OCI-LY3 (cell line): ENCODE data around the gene CD4.

ENCODE experiments used
- H2AFZ ChIP-seq: fragments of 200-600, 300-600 bp; shearing (Covaris generic); 2 replicates; pipeline ENCODE4 v1.6.0; 2014; ENCODE audit warnings: antibody characterized with exemption, low read depth, low read length
- H3K27ac ChIP-seq: fragments of 200-600, 300-600 bp; sonication (generic); 2 replicates; pipeline ENCODE4 v1.5.1; 2014; ENCODE audit warnings: mild to moderate bottlenecking, low read length, moderate library complexity, mixed read lengths
- H3K27me3 ChIP-seq: fragments of 200-600, 300-600 bp; sonication (generic); 2 replicates; pipeline ENCODE4 v1.6.1; 2014; ENCODE audit warnings: low read depth, low read length, mixed read lengths
- H3K36me3 ChIP-seq: fragments of 200-600, 300-600 bp; sonication (generic); replicated peaks from 2 replicates; pipeline ENCODE3; 2014; ENCODE audit warnings: low read depth, low read length, mixed read lengths
- H3K4me1 ChIP-seq: fragments of 300-600, 200-600 bp; sonication (generic); 2 replicates; pipeline ENCODE4 v1.6.1; 2014; ENCODE audit warnings: low read length, mixed read lengths
- H3K4me2 ChIP-seq: fragments of 200-600, 300-600 bp; sonication (generic); 2 replicates; pipeline ENCODE4 v1.6.1; 2014; ENCODE audit warnings: low read length, mixed read lengths
- H3K4me3 ChIP-seq: fragments of 300-600, 200-600 bp; sonication (generic); 2 replicates; pipeline ENCODE4 v1.5.1; 2014; ENCODE audit warnings: antibody characterized with exemption, mild to moderate bottlenecking, low read length, moderate library complexity
- H3K79me2 ChIP-seq: fragments of 300-600, 200-600 bp; shearing (Covaris generic); 2 replicates; pipeline ENCODE4 v1.6.1; 2014; ENCODE audit warnings: mild to moderate bottlenecking, low read length, mixed read lengths
- H3K9ac ChIP-seq: fragments of 300-600, 200-600 bp; shearing (Covaris generic); 2 replicates; pipeline ENCODE4 v1.6.0; 2014; ENCODE audit warnings: mild to moderate bottlenecking, low read length, moderate library complexity
- H3K9me3 ChIP-seq: fragments of 200-600, 300-600 bp; shearing (Covaris generic); 2 replicates; pipeline ENCODE4 v1.6.1; 2014; ENCODE audit warnings: low read length, mixed read lengths; ENCODE audit not compliant: insufficient read depth
- H4K20me1 ChIP-seq: fragments of 200-600, 300-600 bp; sonication (generic); 2 replicates; pipeline ENCODE4 v1.6.1; 2016; ENCODE audit warnings: low read length, mixed read lengths; ENCODE audit not compliant: insufficient read depth
- EZH2phosphoT487 ChIP-seq: fragments of 200-600 bp; shearing (Covaris generic); IDR thresholded peaks from 2 replicates; pipeline ENCODE4 v1.6.1; 2018; ENCODE audit warnings: antibody characterized with exemption, mixed run types, low read depth
- TF ChIP-seq, protein P1 (sequence below): fragments of 200-600, 300-600 bp; sonication (generic); IDR thresholded peaks from 2 replicates; pipeline ENCODE4 v1.5.1; 2014; ENCODE audit warnings: antibody characterized with exemption, low read length, low read depth

Gene CD4

DNA sequence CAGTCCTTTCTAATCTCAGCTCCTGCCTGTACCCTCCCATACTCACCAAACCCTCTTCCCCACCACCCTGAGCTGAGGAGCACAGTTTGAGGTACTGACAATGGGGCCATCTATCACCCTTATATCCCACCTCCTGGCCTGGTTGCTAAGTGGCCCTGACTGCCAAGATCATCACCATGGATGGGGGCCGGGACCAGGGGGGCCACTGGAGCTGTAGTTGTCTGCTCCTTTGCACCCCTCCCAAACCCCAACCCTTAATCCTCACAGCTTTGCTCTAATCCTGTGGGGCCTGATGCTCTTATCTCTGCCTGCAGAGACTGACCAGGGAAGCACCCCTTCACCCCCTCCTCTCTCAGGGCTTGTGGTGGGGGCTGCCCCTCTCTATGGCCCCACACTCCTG, 51.0 kb downstream of the CD4 start:
- Histone ChIP-seq H3K4me3 (peak overlapping the region; percentile 63), H3K27ac (peak overlapping the region; percentile 91), H3K9me3 (no peaks in the 10 kb centered on the region), H2AFZ (no peak overlapping the region), H3K36me3 (peaks cover 11% of the 10 kb centered on the region), H3K4me1 (peaks cover 45% of the 10 kb centered on the region), H4K20me1 (no peaks in the 10 kb centered on the region), H3K27me3 (no peaks in the 10 kb centered on the region), H3K9ac (peak overlapping the region; percentile 70), H3K79me2 (no peaks in the 10 kb centered on the region), H3K4me2 (peak overlapping the region; percentile 85)
- TF ChIP-seq, protein P1, sequence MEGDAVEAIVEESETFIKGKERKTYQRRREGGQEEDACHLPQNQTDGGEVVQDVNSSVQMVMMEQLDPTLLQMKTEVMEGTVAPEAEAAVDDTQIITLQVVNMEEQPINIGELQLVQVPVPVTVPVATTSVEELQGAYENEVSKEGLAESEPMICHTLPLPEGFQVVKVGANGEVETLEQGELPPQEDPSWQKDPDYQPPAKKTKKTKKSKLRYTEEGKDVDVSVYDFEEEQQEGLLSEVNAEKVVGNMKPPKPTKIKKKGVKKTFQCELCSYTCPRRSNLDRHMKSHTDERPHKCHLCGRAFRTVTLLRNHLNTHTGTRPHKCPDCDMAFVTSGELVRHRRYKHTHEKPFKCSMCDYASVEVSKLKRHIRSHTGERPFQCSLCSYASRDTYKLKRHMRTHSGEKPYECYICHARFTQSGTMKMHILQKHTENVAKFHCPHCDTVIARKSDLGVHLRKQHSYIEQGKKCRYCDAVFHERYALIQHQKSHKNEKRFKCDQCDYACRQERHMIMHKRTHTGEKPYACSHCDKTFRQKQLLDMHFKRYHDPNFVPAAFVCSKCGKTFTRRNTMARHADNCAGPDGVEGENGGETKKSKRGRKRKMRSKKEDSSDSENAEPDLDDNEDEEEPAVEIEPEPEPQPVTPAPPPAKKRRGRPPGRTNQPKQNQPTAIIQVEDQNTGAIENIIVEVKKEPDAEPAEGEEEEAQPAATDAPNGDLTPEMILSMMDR, result no peak
- no peak for TF ChIP-seq EZH2phosphoT487

DNA sequence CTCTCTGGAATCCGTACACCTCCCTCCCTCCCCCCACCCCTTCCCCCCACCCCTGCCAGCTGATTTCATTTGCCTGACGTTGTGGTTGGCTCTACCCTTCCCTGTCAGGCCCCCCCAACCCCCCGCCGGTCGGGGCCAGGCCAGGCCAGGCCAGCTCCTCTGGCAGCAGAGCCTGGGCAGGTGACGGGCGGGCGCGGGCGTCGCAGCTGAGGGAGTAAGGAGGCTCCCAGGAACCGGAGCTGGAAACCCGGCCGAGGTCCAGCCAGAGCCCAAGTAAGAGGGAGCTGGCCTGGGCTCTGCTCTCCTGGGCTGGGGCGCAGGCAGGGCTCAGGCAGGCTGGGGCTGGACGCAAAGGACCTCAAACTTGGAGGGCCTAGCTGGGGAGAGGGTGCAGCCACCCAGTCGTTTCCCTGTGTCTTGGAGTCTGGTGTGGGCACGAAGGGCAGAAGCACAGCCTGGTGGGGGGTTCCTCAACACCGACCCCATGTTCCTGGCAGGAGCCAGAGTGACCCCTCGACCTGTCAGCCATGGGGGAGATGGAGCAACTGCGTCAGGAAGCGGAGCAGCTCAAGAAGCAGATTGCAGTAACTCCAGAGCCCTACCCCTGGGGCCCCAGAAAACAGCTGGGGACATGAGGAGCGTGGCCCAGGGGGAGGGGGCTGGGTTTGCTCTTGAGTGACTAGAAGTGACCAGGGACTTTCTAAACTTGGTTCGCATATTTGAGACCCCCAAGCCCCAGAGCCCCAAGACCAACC, 51.6 kb downstream of the CD4 start, which contains the start of gene GNB3:
GNB3 (plus strand) TSS at position 165 of the 755 bp plus-strand sequence; CDS start at position 528, 363 bp downstream.
- TF ChIP-seq EZH2phosphoT487, result no peak
- TF ChIP-seq, protein P1, result no peak
- Histone ChIP-seq H3K9me3 (no peaks in the 10 kb centered on the region), H3K4me2 (peak within 1 kb of the TSS; percentile 85), H3K9ac (peak within 1 kb of the TSS; percentile 70), H3K79me2 (no peaks in the 10 kb centered on the region), H2AFZ (no peak within 1 kb of the TSS), H3K36me3 (peaks cover 13% of the 10 kb centered on the region), H3K27ac (peak within 1 kb of the TSS; percentile 91), H3K27me3 (no peaks in the 10 kb centered on the region), H4K20me1 (no peaks in the 10 kb centered on the region), H3K4me1 (peaks cover 43% of the 10 kb centered on the region), H3K4me3 (peak within 1 kb of the TSS; percentile 63)

DNA sequence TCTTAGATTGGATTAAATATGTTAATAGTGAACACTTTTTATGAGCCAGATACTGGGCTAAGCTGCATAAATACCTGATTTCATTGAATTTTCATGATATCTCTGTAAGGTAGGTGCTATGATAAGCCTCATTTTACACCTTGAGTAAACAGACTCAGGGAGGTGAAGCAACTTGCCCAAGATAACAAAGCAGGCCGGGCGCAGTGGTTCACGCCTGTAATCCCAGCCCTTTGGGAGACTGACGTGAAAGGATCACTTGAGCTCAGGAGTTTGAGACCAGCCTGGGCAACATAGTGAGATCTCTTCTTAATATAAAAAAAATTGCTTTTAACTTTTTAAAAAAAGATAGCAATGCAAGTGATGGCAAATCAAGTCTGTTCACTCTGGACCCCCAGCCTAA, 52.7 kb downstream of the CD4 start:
- H4K20me1 ChIP-seq, result no peaks in the 10 kb centered on the region
- no peak overlapping the region for H3K27ac ChIP-seq
- no peak overlapping the region for H3K4me2 ChIP-seq
- no peaks in the 10 kb centered on the region for H3K79me2 ChIP-seq
- H3K36me3 ChIP-seq, result peaks cover 21% of the 10 kb centered on the region
- TF ChIP-seq, protein P1, result no peak
- TF ChIP-seq EZH2phosphoT487, result no peak
- H3K4me1 ChIP-seq, result peaks cover 40% of the 10 kb centered on the region
- no peak overlapping the region for H2AFZ ChIP-seq
- H3K9ac ChIP-seq, result no peak overlapping the region
- H3K27me3 ChIP-seq, result no peaks in the 10 kb centered on the region
- H3K9me3 ChIP-seq, result no peaks in the 10 kb centered on the region
- H3K4me3 ChIP-seq, result no peak overlapping the region

DNA sequence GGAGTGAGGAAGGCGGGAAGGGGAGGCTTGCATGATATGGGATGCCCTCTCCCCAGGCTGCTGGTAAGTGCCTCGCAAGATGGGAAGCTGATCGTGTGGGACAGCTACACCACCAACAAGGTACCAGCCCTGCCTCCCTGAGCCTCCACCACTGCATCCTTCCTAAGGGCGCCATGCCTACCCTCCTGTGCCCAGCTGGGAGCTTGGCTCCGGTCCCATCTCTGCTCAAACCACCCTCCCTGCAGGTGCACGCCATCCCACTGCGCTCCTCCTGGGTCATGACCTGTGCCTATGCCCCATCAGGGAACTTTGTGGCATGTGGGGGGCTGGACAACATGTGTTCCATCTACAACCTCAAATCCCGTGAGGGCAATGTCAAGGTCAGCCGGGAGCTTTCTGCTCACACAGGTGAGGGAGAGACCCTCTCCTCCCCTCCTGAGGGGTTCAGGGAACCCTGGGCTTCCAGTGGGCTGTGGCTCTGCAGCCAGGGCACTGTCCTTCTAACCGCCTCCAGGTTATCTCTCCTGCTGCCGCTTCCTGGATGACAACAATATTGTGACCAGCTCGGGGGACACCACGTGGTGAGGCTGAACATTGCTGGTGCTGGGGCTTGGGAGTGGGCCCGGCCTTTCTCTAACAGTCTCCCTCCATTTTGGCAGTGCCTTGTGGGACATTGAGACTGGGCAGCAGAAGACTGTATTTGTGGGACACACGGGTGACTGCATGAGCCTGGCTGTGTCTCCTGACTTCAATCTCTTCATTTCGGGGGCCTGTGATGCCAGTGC, 54.0 kb downstream of the CD4 start:
- Histone ChIP-seq H3K79me2 (no peaks in the 10 kb centered on the region), H3K36me3 (peaks cover 29% of the 10 kb centered on the region), H4K20me1 (no peaks in the 10 kb centered on the region), H3K9me3 (no peaks in the 10 kb centered on the region), H3K27me3 (no peaks in the 10 kb centered on the region), H3K4me3 (no peak overlapping the region), H3K9ac (no peak overlapping the region), H2AFZ (no peak overlapping the region), H3K4me2 (no peak overlapping the region), H3K4me1 (peaks cover 38% of the 10 kb centered on the region), H3K27ac (no peak overlapping the region)
- TF ChIP-seq, protein P1, result peak; percentile 18
- no peak for TF ChIP-seq EZH2phosphoT487
